K562 (cell line): ENCODE data around the gene GABRB2. TPM values are rescaled to one million over a fixed set of nuclear protein-coding genes. Genes with fewer than 3 reads are reported as not detected.

Experiments used
- ATAC-seq: fragments of 200-7000 bp; cut with Tn5 transposase; 3 replicates; pipeline ENCODE4 v1.9.1; 2020; ENCODE audit warnings: moderate library complexity
- BruUV-seq: library from RNA; stranded (reverse); fragments of 400-500 nt; replicated peaks from 2 replicates; lab custom pipeline; 2021; lab: Mats Ljungman, UMichigan
- CTCF ChIA-PET: fragments of 300-600 bp; formaldehyde crosslinking; extraction: SDS; loops from one replicate; lab custom pipeline; 2021; ENCODE audit warnings: low intra/inter-chr PET ratio; lab: Yijun Ruan, JAX
- POLR2A ChIA-PET: fragments of 300-600, 350-650 bp; sonication (Branson Sonifier 250); formaldehyde crosslinking; extraction: SDS; loops from one replicate; lab custom pipeline; 2021; ENCODE audit warnings: antibody characterized with exemption, inconsistent platforms; lab: Yijun Ruan, JAX
- DNase-seq, 4 experiments: peaks; one replicate each; pipeline versions ENCODE4 v3.0.0 to v3.0.0-alpha.2; 2011 to 2018; ENCODE audit warnings: low spot score in 3 of 4, mixed read lengths in 3 of 4; ENCODE audit errors: extremely low read depth in 1 of 4
- FAIRE-seq: peaks from 2 replicates; lab custom pipeline; 2011; peaks lifted over from hg19 to GRCh38; lab: Jason Lieb, UNC
- H2AFZ ChIP-seq: 2 replicates; pipeline ENCODE4 v1.6.0; 2011; ENCODE audit warnings: low read depth, low read length, control low read depth, inconsistent platforms
- H3K27ac ChIP-seq: fragments of 200-600 bp; 3 replicates; pipeline ENCODE4 v1.8.0; 2011; ENCODE audit warnings: low read depth, mild to moderate bottlenecking, control low read depth, inconsistent platforms, low read length, moderate library complexity, mixed read lengths; ENCODE audit errors: extremely low read depth
- H3K27me3 ChIP-seq, 2 experiments: fragments of 300-600 bp in 1 of 2; 2 replicates in 1 of 2; 3 replicates in 1 of 2; pipeline versions ENCODE4 v1.6.0 to v1.8.0; 2011; ENCODE audit warnings: inconsistent platforms in 2 of 2, low read length in 2 of 2, mild to moderate bottlenecking in 1 of 2, mixed read lengths in 1 of 2, moderate library complexity in 1 of 2; ENCODE audit not compliant: control insufficient read depth in 2 of 2, insufficient read depth in 2 of 2
- H3K36me3 ChIP-seq: fragments of 300-600 bp; 3 replicates; pipeline ENCODE4 v1.8.0; 2011; ENCODE audit warnings: mild to moderate bottlenecking, low read length, inconsistent platforms; ENCODE audit not compliant: control insufficient read depth, insufficient read depth
- H3K4me1 ChIP-seq, 2 experiments: fragments of 200-600 bp in 1 of 2; replicated peaks in 1 of 2; 2 replicates in 1 of 2; 3 replicates in 1 of 2; pipeline versions ENCODE4 v1.5.1 to v1.8.0; 2011; ENCODE audit warnings: inconsistent platforms in 2 of 2, low read length in 2 of 2, mild to moderate bottlenecking in 1 of 2, mixed read lengths in 1 of 2, moderate library complexity in 1 of 2; ENCODE audit not compliant: control insufficient read depth in 2 of 2, insufficient read depth in 2 of 2
- H3K4me2 ChIP-seq: 2 replicates; pipeline ENCODE4 v1.6.1; 2011; ENCODE audit warnings: low read length, control low read depth, inconsistent platforms, mixed read lengths; ENCODE audit not compliant: insufficient read depth
- H3K4me3 ChIP-seq: fragments of 200-600 bp; sonication (generic), shearing (Covaris generic); 2 replicates; pipeline ENCODE4 v1.5.1; 2016; ENCODE audit warnings: control low read depth, inconsistent platforms
- H3K79me2 ChIP-seq: fragments of 200-600 bp; 3 replicates; pipeline ENCODE4 v1.8.0; 2011; ENCODE audit warnings: low read length, inconsistent platforms; ENCODE audit not compliant: control insufficient read depth, insufficient read depth
- H3K9ac ChIP-seq, 2 experiments: 2 replicates each; pipeline versions ENCODE4 v1.6.0 to v1.6.1; 2011; ENCODE audit warnings: low read depth in 2 of 2, low read length in 2 of 2, control low read depth in 1 of 2, inconsistent platforms in 1 of 2, mild to moderate bottlenecking in 1 of 2, mixed read lengths in 1 of 2; ENCODE audit not compliant: insufficient read depth in 1 of 2
- H3K9me1 ChIP-seq: one replicate; pipeline ENCODE4 v1.6.0; 2011; ENCODE audit warnings: inconsistent platforms, mild to moderate bottlenecking, low read length, moderate library complexity; ENCODE audit not compliant: control insufficient read depth, insufficient read depth
- H3K9me3 ChIP-seq: replicated peaks from 2 replicates; pipeline ENCODE4 v1.5.1; 2011; ENCODE audit warnings: low read depth, low read length, inconsistent platforms; ENCODE audit not compliant: control insufficient read depth, insufficient read depth
- H4K20me1 ChIP-seq: replicated peaks from 2 replicates; pipeline ENCODE4 v1.6.1; 2011; ENCODE audit warnings: low read length, inconsistent platforms, mixed read lengths; ENCODE audit not compliant: control insufficient read depth, insufficient read depth
- ARID1B ChIP-seq: fragments of 450-650 bp; IDR thresholded peaks from 2 replicates; pipeline ENCODE4 v1.6.1; 2016; ENCODE audit warnings: antibody characterized with exemption, mild to moderate bottlenecking, inconsistent platforms
- CBFB ChIP-seq: sonication (generic); formaldehyde crosslinking; IDR thresholded peaks from 2 replicates; pipeline ENCODE4 v1.4.0; 2020; ENCODE audit warnings: mild to moderate bottlenecking, missing genetic modification reagents
- DACH1 ChIP-seq: fragments of 450-650 bp; IDR thresholded peaks from 2 replicates; pipeline ENCODE4 v1.6.1; 2018; ENCODE audit not compliant: partially characterized antibody
- FOXP4 ChIP-seq: sonication (generic); formaldehyde crosslinking; IDR thresholded peaks from 2 replicates; pipeline ENCODE4 v1.8.0; 2022; ENCODE audit warnings: mild to moderate bottlenecking, missing genetic modification reagents, borderline replicate concordance
- MTA1 ChIP-seq: fragments of 450-650 bp; IDR thresholded peaks from 2 replicates; pipeline ENCODE4 v1.6.1; 2017; ENCODE audit warnings: borderline replicate concordance
- PATZ1 ChIP-seq: fragments of 250-450 bp; sonication (Bioruptor Pico); IDR thresholded peaks from 2 replicates; pipeline ENCODE4 v1.5.0; 2020; ENCODE audit warnings: mild to moderate bottlenecking, borderline replicate concordance
- RBM39 ChIP-seq: fragments of 200-400 bp; formaldehyde crosslinking; optimal IDR thresholded peaks from 2 replicates; pipeline ENCODE3; 2018; ENCODE audit warnings: low read depth, low read length
- SMARCE1 ChIP-seq: fragments of 450-650 bp; IDR thresholded peaks from 2 replicates; pipeline ENCODE4 v1.7.1; 2016; ENCODE audit warnings: mild to moderate bottlenecking
- SP1 ChIP-seq: sonication (generic); formaldehyde crosslinking; IDR thresholded peaks from 2 replicates; pipeline ENCODE4 v1.8.1; 2022; ENCODE audit warnings: mild to moderate bottlenecking, missing genetic modification reagents
- SRF ChIP-seq, 2 experiments: fragments of 250-450, 450-650 bp in 1 of 2; sonication (Bioruptor Pico) in 1 of 2; sonication (generic) in 1 of 2; formaldehyde crosslinking; IDR thresholded peaks; 2 replicates each; pipeline versions ENCODE4 v1.5.0 to v1.5.1; 2020 to 2022; ENCODE audit warnings: mild to moderate bottlenecking in 1 of 2, missing genetic modification reagents in 1 of 2
- SRSF9 ChIP-seq: fragments of 200-400 bp; formaldehyde crosslinking; IDR thresholded peaks from 2 replicates; pipeline ENCODE4 v1.6.1; 2017; ENCODE audit warnings: low read depth, low read length, borderline replicate concordance
- THAP7 ChIP-seq: fragments of 250-450 bp; sonication (Bioruptor Pico); IDR thresholded peaks from 2 replicates; pipeline ENCODE4 v1.5.0; 2021
- ZBTB34 ChIP-seq: fragments of 250-450 bp; sonication (Bioruptor Pico); IDR thresholded peaks from 2 replicates; pipeline ENCODE4 v1.8.0; 2021; ENCODE audit warnings: mild to moderate bottlenecking, moderate library complexity
- ZNF57 ChIP-seq: fragments of 450-650 bp; formaldehyde crosslinking; IDR thresholded peaks from 2 replicates; pipeline ENCODE4 v1.4.0; 2020; ENCODE audit warnings: mild to moderate bottlenecking, moderate library complexity
- ZNF586 ChIP-seq: fragments of 450-650 bp; formaldehyde crosslinking; conservative IDR thresholded peaks from 2 replicates; pipeline ENCODE4 v1.4.0; 2020; ENCODE audit warnings: mild to moderate bottlenecking, moderate library complexity
- ZNF75A ChIP-seq: fragments of 450-650 bp; formaldehyde crosslinking; IDR thresholded peaks from 2 replicates; pipeline ENCODE4 v1.4.0; 2020; ENCODE audit warnings: mild to moderate bottlenecking
- ZNF77 ChIP-seq: fragments of 250-450 bp; sonication (Bioruptor Pico); IDR thresholded peaks from 2 replicates; pipeline ENCODE4 v1.5.0; 2020
- ZNF830 ChIP-seq: fragments of 250-450 bp; sonication (Bioruptor Pico); IDR thresholded peaks from 2 replicates; pipeline ENCODE4 v1.5.0; 2021; ENCODE audit warnings: mild to moderate bottlenecking
- WGBS: fragments of 100-300 bp; shearing (Covaris generic); methylation state at CpG from one replicate; pipeline ENCODE4 v1.1.6; 2016; ENCODE audit warnings: low coverage, mixed read lengths; ENCODE audit not compliant: insufficient coverage; ENCODE audit errors: missing lambda C conversion rate; 5-methylcytosine and 5-hydroxymethylcytosine counted together
- in situ Hi-C: fragments of 300-500 bp; cut with MboI; formaldehyde crosslinking; loops from 4 replicates; pipeline ENCODE4 v1.15.0; 2018; ENCODE audit warnings: inconsistent platforms, mixed read lengths
- intact Hi-C: fragments of 100-400 bp; cut with micrococcal nuclease; formaldehyde crosslinking; loops from 2 replicates; pipeline ENCODE4 v1.14.2; 2022
- polyA plus RNA-seq, 8 experiments: library from polyadenylated mRNA; depleted of rRNA in 4 of 8; stranded (reverse) in 5 of 8; unstranded in 3 of 8; fragments of >200 nt; fragmentation: Nextera tagmentation in 2 of 8; fragmentation: Illumina TruSeq in 1 of 8; extraction: Ambion mirVana in 2 of 8; extraction: Trizol in 1 of 8; gene quantifications; 2 replicates each; pipeline versions ENCODE4 v1.2.1 to v1.2.3, GENCODE V29; 2011 to 2014; ENCODE audit warnings: inconsistent platforms in 1 of 8, missing spikeins in 1 of 8
- total RNA-seq, 7 experiments: library from RNA; depleted of rRNA in 6 of 7; stranded (reverse); fragments of >200 nt in 6 of 7; fragmentation: Illumina TruSeq in 2 of 7; extraction: Trizol in 2 of 7; gene quantifications; 2 replicates each; pipeline versions ENCODE4 v1.2.1 to v1.2.3, GENCODE V29; 2011 to 2021; ENCODE audit warnings: low replicate concordance in 1 of 7

The GABRB2 gene
- total and polyA plus RNA-seq, 9 of the 15 experiments (the other 6 are each of a cell fraction or from before 2014, with no cell fraction given): not detected

- FAIRE-seq (no peak), DNase-seq (no peak), ATAC-seq (no peak)
- no peak overlapping the region for H3K4me3 ChIP-seq
- H4K20me1 ChIP-seq: no peaks in the 10 kb centered on the region
- ChIA-PET CTCF (no interaction called here), POLR2A (no interaction called here)
- H3K9me3 ChIP-seq: no peaks in the 10 kb centered on the region
- no peak overlapping the region for H3K4me2 ChIP-seq
- H3K27ac ChIP-seq: no peak overlapping the region
- TF ChIP-seq SRF (CRISPR knock-in tag; IDR thresholded peaks at IDR 0.05) (no peak), ZNF75A (no peak), RBM39 (no peak), SP1 (CRISPR knock-in tag) (no peak), SMARCE1 (no peak), THAP7 (no peak), MTA1 (no peak), ZBTB34 (no peak), ARID1B (no peak), DACH1 (no peak), SRSF9 (no peak), ZNF77 (CRISPR knock-in tag) (no peak), ZNF830 (CRISPR knock-in tag) (no peak), ZNF57 (CRISPR knock-in tag) (no peak), FOXP4 (CRISPR knock-in tag) (no peak), CBFB (no peak), PATZ1 (CRISPR knock-in tag) (no peak), ZNF586 (CRISPR knock-in tag) (no peak)
- H3K9ac ChIP-seq: no peak overlapping the region
- intact Hi-C loops: no loop called here
- H3K36me3 ChIP-seq: no peaks in the 10 kb centered on the region
- H3K9me1 ChIP-seq: no peaks in the 10 kb centered on the region
- H3K4me1 ChIP-seq: no peaks in the 10 kb centered on the region
- 0% methylated on average over 4 of the region's 4 CpGs for WGBS
- no peak overlapping the region for H2AFZ ChIP-seq
- in situ Hi-C loops: no loop called here
- BruUV-seq: no TSS peak
- no peaks in the 10 kb centered on the region for H3K79me2 ChIP-seq
- no peaks in the 10 kb centered on the region for H3K27me3 ChIP-seq
Measured at GRCh38 chr5:161261668-161262323, 284.7 kb downstream of the GABRB2 start.
